H9 (cell line): ENCODE measurements around the gene FKBP8. TPM values are rescaled to one million over a fixed set of nuclear protein-coding genes. Genes with fewer than 3 reads are reported as not detected.

Source experiments
- DNase-seq: peaks from one replicate; pipeline ENCODE4 v3.0.0-alpha.2; 2017
- H2AFZ ChIP-seq: one replicate; pipeline ENCODE4 v1.6.1; 2013; ENCODE audit warnings: mild to moderate bottlenecking, low read length, control low read depth, moderate library complexity
- H2AK5ac ChIP-seq: 2 replicates; pipeline ENCODE4 v1.6.1; 2013; ENCODE audit warnings: low read length, control low read depth, mixed read lengths; ENCODE audit not compliant: insufficient read length
- H2BK120ac ChIP-seq: one replicate; pipeline ENCODE4 v1.6.1; 2013; ENCODE audit warnings: low read depth, mild to moderate bottlenecking, low read length, control low read depth, inconsistent platforms; ENCODE audit not compliant: poor library complexity, severe bottlenecking
- H2BK12ac ChIP-seq: 2 replicates; pipeline ENCODE4 v1.6.1; 2013; ENCODE audit warnings: low read length, control low read depth, mixed read lengths, low read depth; ENCODE audit not compliant: insufficient read length
- H2BK15ac ChIP-seq: 2 replicates; pipeline ENCODE4 v1.6.1; 2013; ENCODE audit warnings: low read depth, low read length, control low read depth
- H2BK20ac ChIP-seq: one replicate; pipeline ENCODE4 v1.6.1; 2013; ENCODE audit warnings: low read depth, mild to moderate bottlenecking, low read length, control low read depth, inconsistent platforms; ENCODE audit not compliant: poor library complexity, severe bottlenecking
- H2BK5ac ChIP-seq: 2 replicates; pipeline ENCODE4 v1.6.1; 2013; ENCODE audit warnings: low read length, control low read depth, mixed read lengths; ENCODE audit not compliant: insufficient read length
- H3K14ac ChIP-seq: 2 replicates; pipeline ENCODE4 v1.6.1; 2013; ENCODE audit warnings: low read length, control low read depth; ENCODE audit not compliant: insufficient read depth
- H3K18ac ChIP-seq: 2 replicates; pipeline ENCODE4 v1.6.1; 2013; ENCODE audit warnings: low read depth, mild to moderate bottlenecking, mixed read lengths, low read length, control low read depth; ENCODE audit not compliant: insufficient read length
- H3K23ac ChIP-seq: 2 replicates; pipeline ENCODE4 v1.6.1; 2013; ENCODE audit warnings: low read length, control low read depth, mixed read lengths, low read depth; ENCODE audit not compliant: insufficient read length
- H3K23me2 ChIP-seq: 2 replicates; pipeline ENCODE4 v1.6.1; 2013; ENCODE audit warnings: low read depth, mild to moderate bottlenecking, mixed read lengths, low read length, control low read depth; ENCODE audit not compliant: insufficient read length, poor library complexity, severe bottlenecking
- H3K27ac ChIP-seq: 2 replicates; pipeline ENCODE4 v1.5.1; 2013; ENCODE audit warnings: low read length, control low read depth, mixed read lengths, low read depth; ENCODE audit not compliant: insufficient read length
- H3K27me3 ChIP-seq: 2 replicates; pipeline ENCODE4 v1.6.1; 2013; ENCODE audit warnings: low read length, control low read depth, inconsistent platforms; ENCODE audit not compliant: insufficient read depth
- H3K4ac ChIP-seq: 2 replicates; pipeline ENCODE4 v1.6.1; 2013; ENCODE audit warnings: low read depth, mild to moderate bottlenecking, control low read depth, inconsistent platforms, low read length, moderate library complexity
- H3K4me1 ChIP-seq: 2 replicates; pipeline ENCODE4 v1.6.1; 2013; ENCODE audit warnings: low read length, control low read depth, inconsistent platforms; ENCODE audit not compliant: insufficient read depth
- H3K4me2 ChIP-seq: 2 replicates; pipeline ENCODE4 v1.6.1; 2013; ENCODE audit warnings: low read length, control low read depth, mixed read lengths; ENCODE audit not compliant: insufficient read length, insufficient read depth
- H3K56ac ChIP-seq: 2 replicates; pipeline ENCODE4 v1.6.1; 2013; ENCODE audit warnings: low read depth, mild to moderate bottlenecking, mixed read lengths, low read length, control low read depth; ENCODE audit not compliant: insufficient read length
- H3K79me1 ChIP-seq: 2 replicates; pipeline ENCODE4 v1.6.1; 2013; ENCODE audit warnings: low read depth, mild to moderate bottlenecking, moderate library complexity, low read length, control low read depth, inconsistent platforms; ENCODE audit not compliant: insufficient read depth, poor library complexity, severe bottlenecking
- H3K79me2 ChIP-seq: 2 replicates; pipeline ENCODE4 v1.6.1; 2013; ENCODE audit warnings: low read length, control low read depth, inconsistent platforms; ENCODE audit not compliant: insufficient read depth
- H3K9ac ChIP-seq: 2 replicates; pipeline ENCODE4 v1.6.1; 2013; ENCODE audit warnings: low read length, control low read depth, mixed read lengths; ENCODE audit not compliant: insufficient read length; ENCODE audit errors: extremely low read depth
- H3K9me3 ChIP-seq: one replicate; pipeline ENCODE4 v1.6.1; 2013; ENCODE audit warnings: low read depth, low read length, inconsistent platforms; ENCODE audit not compliant: control insufficient read depth
- H3T11ph ChIP-seq: one replicate; pipeline ENCODE4 v1.6.1; 2013; ENCODE audit warnings: mild to moderate bottlenecking, low read length, control low read depth, inconsistent platforms
- H4K20me1 ChIP-seq: one replicate; pipeline ENCODE4 v1.6.1; 2013; ENCODE audit not compliant: control insufficient read depth, insufficient read length, insufficient read depth
- H4K5ac ChIP-seq: 2 replicates; pipeline ENCODE4 v1.6.1; 2013; ENCODE audit warnings: low read depth, mild to moderate bottlenecking, mixed read lengths, low read length, control low read depth; ENCODE audit not compliant: insufficient read length
- H4K8ac ChIP-seq: replicated peaks from 2 replicates; pipeline ENCODE4 v1.6.1; 2013; ENCODE audit warnings: low read length, control low read depth, mixed read lengths, low read depth; ENCODE audit not compliant: insufficient read length
- H4K91ac ChIP-seq: 2 replicates; pipeline ENCODE4 v1.6.1; 2013; ENCODE audit warnings: low read depth, mild to moderate bottlenecking, moderate library complexity, mixed read lengths, low read length, control low read depth; ENCODE audit not compliant: insufficient read length
- H3K27ac Mint-ChIP-seq, 3 experiments: 2 replicates in 2 of 3; 3 replicates in 1 of 3; pipeline ENCODE4 v1.8.0; 2020 to 2021; ENCODE audit warnings: mixed read lengths in 3 of 3, mild to moderate bottlenecking in 1 of 3, moderate library complexity in 1 of 3
- H3K27me3 Mint-ChIP-seq: 2 replicates; pipeline ENCODE4 v1.8.0; 2021; ENCODE audit warnings: low read depth, mild to moderate bottlenecking, moderate library complexity, mixed read lengths
- H3K36me3 Mint-ChIP-seq, 3 experiments: 2 replicates in 2 of 3; 3 replicates in 1 of 3; pipeline ENCODE4 v1.8.0; 2020 to 2021; ENCODE audit warnings: low read depth in 3 of 3, mixed read lengths in 3 of 3; ENCODE audit not compliant: insufficient read depth in 1 of 3
- H3K4me1 Mint-ChIP-seq, 2 experiments: 2 replicates each; pipeline ENCODE4 v1.8.0; 2020; ENCODE audit warnings: mixed read lengths in 2 of 2
- H3K4me3 Mint-ChIP-seq, 2 experiments: 2 replicates in 1 of 2; 3 replicates in 1 of 2; pipeline ENCODE4 v1.8.0; 2020 to 2021; ENCODE audit warnings: mild to moderate bottlenecking in 2 of 2, mixed read lengths in 2 of 2, moderate library complexity in 1 of 2
- H3K9me3 Mint-ChIP-seq, 2 experiments: 2 replicates in 1 of 2; 3 replicates in 1 of 2; pipeline ENCODE4 v1.8.0; 2020; ENCODE audit warnings: mild to moderate bottlenecking in 2 of 2, mixed read lengths in 2 of 2, moderate library complexity in 1 of 2
- WGBS: extraction: QIAGEN DNeasy Blood & Tissue Kit; methylation state at CpG from one replicate; pipeline ENCODE4 v1.1.7; 2013; ENCODE audit warnings: missing lambda C conversion rate, low lambda C conversion rate, mixed read lengths; ENCODE audit not compliant: insufficient read length; ENCODE audit errors: extremely low coverage; 5-methylcytosine and 5-hydroxymethylcytosine counted together
- total RNA-seq: library from RNA; stranded (reverse); gene quantifications from 2 replicates; pipeline ENCODE4 v1.2.1, GENCODE V29; 2021
- TF ChIP-seq, protein P1 (sequence below): fragments of 200-600 bp; sonication (generic); conservative IDR thresholded peaks from 3 replicates; pipeline ENCODE4 v1.8.0; 2021; ENCODE audit warnings: antibody characterized with exemption, mild to moderate bottlenecking

FKBP8 gene
- total RNA-seq, 1 experiment from 2014 or later = 308 TPM

DNA sequence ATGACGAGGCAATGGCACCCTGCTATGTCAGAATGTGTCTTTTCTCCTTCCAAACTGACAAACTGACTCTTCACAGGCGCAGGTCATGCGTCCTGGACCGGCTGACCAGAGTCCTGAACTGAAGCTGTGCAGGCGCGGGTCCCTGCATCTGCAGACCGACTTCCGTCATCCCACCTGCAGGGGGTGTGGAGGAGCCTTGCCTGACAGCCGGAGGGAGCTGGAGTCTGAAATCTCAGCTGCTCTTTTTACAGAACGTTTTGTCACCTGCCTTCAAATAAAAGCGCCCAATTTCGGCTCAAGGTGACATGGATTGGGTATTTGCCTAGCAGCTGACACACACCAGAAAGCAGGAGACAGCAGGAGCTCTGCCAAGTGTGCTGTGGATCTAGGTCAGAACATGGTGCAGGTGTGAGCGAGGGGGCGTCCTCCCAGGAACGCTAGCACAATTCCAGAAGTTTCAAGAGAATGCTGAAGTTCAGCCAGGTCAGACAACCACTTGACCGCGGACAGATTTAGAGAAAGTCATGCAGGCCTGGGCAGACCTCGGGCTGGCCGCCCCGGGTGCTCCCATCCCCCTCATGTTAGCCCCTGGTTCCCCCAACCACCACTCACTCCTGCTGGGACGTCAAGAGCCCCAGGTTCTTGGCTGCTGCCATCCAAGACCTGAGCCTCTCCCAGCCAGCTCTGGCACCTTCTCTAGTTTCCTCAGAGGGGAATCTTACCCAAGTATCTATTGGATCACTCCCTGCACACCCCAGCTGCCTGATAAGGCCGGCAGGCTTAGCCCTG is 54.3 kb downstream of the FKBP8 start:
- H3K27ac ChIP-seq = no peak overlapping the region
- H3K79me1 ChIP-seq = no peaks in the 10 kb centered on the region
- peaks cover 0 to 3% (median 0%) of the 10 kb centered on the region in 3 experiments; a peak in 2 of 7 replicates for H3K36me3 Mint-ChIP-seq
- no peak overlapping the region for H2BK20ac ChIP-seq
- no peaks in the 10 kb centered on the region for H3K27me3 ChIP-seq
- no peaks in the 10 kb centered on the region for H3K27me3 Mint-ChIP-seq
- no peak overlapping the region for H2AFZ ChIP-seq
- no peak overlapping the region for H3K23ac ChIP-seq
- H3K18ac ChIP-seq = no peak overlapping the region
- H2BK12ac ChIP-seq = no peak overlapping the region
- no peak overlapping the region for H2BK5ac ChIP-seq
- H2BK15ac ChIP-seq = no peak overlapping the region
- H3T11ph ChIP-seq = no peak overlapping the region
- H3K27ac Mint-ChIP-seq = peak overlapping the region in 2 of 3 experiments; percentile 28 to 77; a peak in 2 of 7 replicates
- H3K14ac ChIP-seq = no peak overlapping the region
- H3K4me1 ChIP-seq = no peaks in the 10 kb centered on the region; the same call in 1 of the 2 replicates
- H3K4me2 ChIP-seq = no peak overlapping the region
- WGBS = no CpG with 5 or more reads among the region's 22 CpGs
- H3K9me3 Mint-ChIP-seq = no peaks in the 10 kb centered on the region
- no peak overlapping the region for H3K9ac ChIP-seq
- no peak overlapping the region for H2BK120ac ChIP-seq
- DNase-seq = peak; percentile 78
- no peaks in the 10 kb centered on the region; the same call in 1 of the 2 replicates for H3K79me2 ChIP-seq
- H3K4me1 Mint-ChIP-seq = peaks cover 34 to 36% of the 10 kb centered on the region in 2 experiments
- H4K20me1 ChIP-seq = peaks cover 2% of the 10 kb centered on the region
- TF ChIP-seq, protein P1, sequence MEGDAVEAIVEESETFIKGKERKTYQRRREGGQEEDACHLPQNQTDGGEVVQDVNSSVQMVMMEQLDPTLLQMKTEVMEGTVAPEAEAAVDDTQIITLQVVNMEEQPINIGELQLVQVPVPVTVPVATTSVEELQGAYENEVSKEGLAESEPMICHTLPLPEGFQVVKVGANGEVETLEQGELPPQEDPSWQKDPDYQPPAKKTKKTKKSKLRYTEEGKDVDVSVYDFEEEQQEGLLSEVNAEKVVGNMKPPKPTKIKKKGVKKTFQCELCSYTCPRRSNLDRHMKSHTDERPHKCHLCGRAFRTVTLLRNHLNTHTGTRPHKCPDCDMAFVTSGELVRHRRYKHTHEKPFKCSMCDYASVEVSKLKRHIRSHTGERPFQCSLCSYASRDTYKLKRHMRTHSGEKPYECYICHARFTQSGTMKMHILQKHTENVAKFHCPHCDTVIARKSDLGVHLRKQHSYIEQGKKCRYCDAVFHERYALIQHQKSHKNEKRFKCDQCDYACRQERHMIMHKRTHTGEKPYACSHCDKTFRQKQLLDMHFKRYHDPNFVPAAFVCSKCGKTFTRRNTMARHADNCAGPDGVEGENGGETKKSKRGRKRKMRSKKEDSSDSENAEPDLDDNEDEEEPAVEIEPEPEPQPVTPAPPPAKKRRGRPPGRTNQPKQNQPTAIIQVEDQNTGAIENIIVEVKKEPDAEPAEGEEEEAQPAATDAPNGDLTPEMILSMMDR = peak; percentile 64
- no peak overlapping the region for H3K4me3 Mint-ChIP-seq
- no peak overlapping the region for H3K56ac ChIP-seq
- H4K91ac ChIP-seq = no peak overlapping the region
- H3K4ac ChIP-seq = no peak overlapping the region
- no peak overlapping the region for H2AK5ac ChIP-seq
- H4K8ac ChIP-seq = no peak overlapping the region
- H4K5ac ChIP-seq = no peak overlapping the region
- no peaks in the 10 kb centered on the region for H3K9me3 ChIP-seq
- no peaks in the 10 kb centered on the region for H3K23me2 ChIP-seq
